Activated effector memory CD4-positive, alpha-beta T cell treated with anti-CD3 and anti-CD28 coated beads, Interleukin-2, amount 50 U/mL, for 16 hours (primary cell): ENCODE results near the gene UQCR10.

Experiments
- DNase-seq: peaks from one replicate; pipeline ENCODE4 v3.0.0-alpha.2; 2020

UQCR10 gene

GRCh38 chr22:29799217-29799680 lies 32.1 kb downstream of the UQCR10 start:
- DNase-seq: no peak

- DNase-seq: no peak
Measured at GRCh38 chr22:29801153-29801552, 34.0 kb downstream of the UQCR10 start.

- no peak for DNase-seq
Measured at GRCh38 chr22:29801796-29802195, 34.6 kb downstream of the UQCR10 start.

- DNase-seq: no peak
Measured at GRCh38 chr22:29803190-29803589, 36.0 kb downstream of the UQCR10 start.

- DNase-seq: no peak
Measured at GRCh38 chr22:29804985-29805384, 37.8 kb downstream of the UQCR10 start.

- DNase-seq: no peak
Measured at GRCh38 chr22:29806196-29806595, 39.0 kb downstream of the UQCR10 start.

- DNase-seq: no peak
Measured at GRCh38 chr22:29810216-29810615, 43.0 kb downstream of the UQCR10 start.

GRCh38 chr22:29811377-29811776 lies 44.2 kb downstream of the UQCR10 start:
- no peak for DNase-seq

- no peak for DNase-seq
Measured at GRCh38 chr22:29813126-29813525, 46.0 kb downstream of the UQCR10 start.

- DNase-seq: no peak
Measured at GRCh38 chr22:29813563-29813962, 46.4 kb downstream of the UQCR10 start.

- no peak for DNase-seq
Measured at GRCh38 chr22:29814003-29814402, 46.8 kb downstream of the UQCR10 start.

- DNase-seq: no peak
Measured at GRCh38 chr22:29815580-29815979, 48.4 kb downstream of the UQCR10 start.

- no peak for DNase-seq
Measured at GRCh38 chr22:29816128-29816527, 49.0 kb downstream of the UQCR10 start.

- no peak for DNase-seq
Measured at GRCh38 chr22:29816539-29816938, 49.4 kb downstream of the UQCR10 start.

- no peak for DNase-seq
Measured at GRCh38 chr22:29816980-29817379, 49.8 kb downstream of the UQCR10 start.

GRCh38 chr22:29817724-29818123 lies 50.6 kb downstream of the UQCR10 start:
- no peak for DNase-seq

- no peak for DNase-seq
Measured at GRCh38 chr22:29819501-29819900, 52.3 kb downstream of the UQCR10 start.
